NCI-H1417 treated with DMSO at 0.1 percent for 48 hours (cell line): ENCODE data around the gene ZNF385C.

ENCODE experiments used
- DNase-seq: peaks from one replicate; lab custom pipeline; 2025; lab: John Stamatoyannopoulos, UW

ZNF385C gene

GRCh38 chr17:42077755-42078154, 20.5 kb downstream of the ZNF385C start:
- no peak for DNase-seq

DNA sequence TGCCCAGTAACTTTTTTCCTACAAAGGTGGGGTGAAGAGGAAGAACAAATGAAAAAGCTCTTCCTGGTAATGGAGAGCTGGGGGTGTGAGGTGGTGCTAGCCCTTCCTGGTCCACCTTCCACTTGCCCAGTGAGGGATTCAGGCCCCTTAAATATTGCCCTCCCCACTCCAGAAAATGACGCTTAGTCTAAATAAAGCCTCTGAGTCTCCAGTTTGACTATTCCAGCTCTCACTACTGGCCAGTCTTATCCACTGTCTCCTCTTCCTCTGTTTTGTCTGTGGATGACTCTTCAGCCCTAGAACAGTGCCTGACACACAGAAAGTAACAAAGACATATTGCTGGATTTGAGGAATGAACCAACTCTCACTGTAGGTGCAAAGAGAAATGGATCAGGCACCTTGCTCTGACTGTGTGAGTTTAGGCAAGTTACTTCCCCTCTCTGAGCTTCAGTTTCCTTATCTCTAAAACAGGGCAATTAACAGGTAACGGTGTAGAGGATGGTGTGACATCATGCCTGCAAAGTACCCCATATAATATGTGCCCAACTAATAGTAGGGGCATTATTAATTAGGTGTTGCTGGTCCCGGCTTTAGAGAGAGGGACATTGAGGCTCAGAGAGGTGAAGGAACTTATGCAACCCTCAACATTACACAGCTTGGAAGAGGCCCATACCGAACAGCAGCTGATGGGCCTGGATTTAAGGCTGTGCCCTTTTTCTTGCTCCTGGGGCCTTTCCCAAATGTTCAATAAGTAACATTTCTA, 21.3 kb downstream of the ZNF385C start:
- DNase-seq: no peak

GRCh38 chr17:42075789-42076188, 22.5 kb downstream of the ZNF385C start:
- DNase-seq: no peak

- no peak for DNase-seq
Observed at GRCh38 chr17:42072323-42073187, 25.7 kb downstream of the ZNF385C start.

DNA sequence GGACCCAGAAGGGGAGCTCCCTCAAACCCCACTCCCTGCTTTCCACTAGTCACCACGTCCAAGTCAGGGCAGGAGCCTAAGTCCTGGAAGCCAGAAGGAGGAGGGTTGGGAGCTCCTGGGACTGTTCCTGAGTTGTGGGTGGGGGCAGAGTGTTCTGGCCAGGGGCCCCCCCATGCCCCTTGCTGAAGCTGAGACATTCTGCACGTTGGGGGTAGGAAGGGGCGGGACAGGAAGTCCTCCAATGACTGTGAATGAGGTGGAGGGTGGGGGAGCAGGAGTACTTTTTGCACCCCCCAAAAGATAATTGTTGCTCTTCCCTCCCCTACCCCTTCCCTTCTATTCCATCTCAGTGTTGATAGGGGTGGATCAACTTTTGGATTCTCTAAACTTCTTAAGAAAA, 26.5 kb downstream of the ZNF385C start:
- no peak for DNase-seq

- DNase-seq: no peak
Observed at GRCh38 chr17:42068979-42069378, 29.3 kb downstream of the ZNF385C start.

- DNase-seq: no peak
Observed at GRCh38 chr17:42067371-42068091, 30.7 kb downstream of the ZNF385C start.

DNA sequence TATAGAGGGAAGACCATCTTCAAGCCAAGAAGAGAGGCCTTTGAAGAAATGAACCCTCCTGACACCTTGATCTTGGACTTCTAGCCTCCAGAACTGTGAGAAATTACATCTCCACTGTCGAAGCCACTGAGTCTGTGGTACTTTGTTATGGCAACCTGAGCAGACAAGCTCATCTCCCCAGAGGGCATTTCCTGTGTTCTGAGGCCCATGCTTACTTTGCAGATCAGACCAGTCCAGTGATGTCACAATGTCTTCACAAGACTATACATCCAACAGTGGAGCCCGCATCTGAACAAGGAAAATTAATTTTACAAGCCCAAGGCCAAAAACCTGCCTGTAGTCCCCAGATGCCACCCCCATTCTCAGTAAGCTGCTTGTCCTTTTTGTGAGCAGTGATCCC, 33.1 kb downstream of the ZNF385C start:
- no peak for DNase-seq

- DNase-seq: no peak
Observed at GRCh38 chr17:42062681-42063080, 35.6 kb downstream of the ZNF385C start.

GRCh38 chr17:42061646-42062487, 36.4 kb downstream of the ZNF385C start:
- no peak for DNase-seq

GRCh38 chr17:42060231-42060630, 38.0 kb downstream of the ZNF385C start:
- no peak for DNase-seq

GRCh38 chr17:42059815-42060214, 38.5 kb downstream of the ZNF385C start:
- no peak for DNase-seq

- DNase-seq: no peak
Observed at GRCh38 chr17:42058063-42058462, 40.2 kb downstream of the ZNF385C start.

- DNase-seq: no peak
Observed at GRCh38 chr17:42056635-42057034, 41.6 kb downstream of the ZNF385C start.

DNA sequence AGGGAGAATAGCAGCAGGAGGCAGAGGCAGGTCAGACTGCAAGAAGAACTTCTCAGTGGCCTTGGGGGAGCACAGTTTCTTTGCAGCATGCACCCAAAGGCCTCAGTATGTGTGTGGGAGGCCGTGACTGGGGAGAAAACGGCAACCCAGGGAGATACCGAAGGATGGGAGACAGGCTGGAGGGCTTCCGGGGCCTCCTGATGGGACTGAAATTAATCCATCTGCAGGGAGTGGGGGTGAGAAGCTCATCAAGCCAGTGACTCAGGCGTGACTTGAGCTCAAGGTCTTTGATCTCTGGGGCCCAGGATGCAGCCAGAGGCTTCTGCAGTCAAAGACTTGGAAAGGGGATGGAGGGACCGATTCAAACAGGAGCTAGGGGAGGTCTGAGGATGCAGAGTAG, 42.8 kb downstream of the ZNF385C start:
- DNase-seq: no peak

DNA sequence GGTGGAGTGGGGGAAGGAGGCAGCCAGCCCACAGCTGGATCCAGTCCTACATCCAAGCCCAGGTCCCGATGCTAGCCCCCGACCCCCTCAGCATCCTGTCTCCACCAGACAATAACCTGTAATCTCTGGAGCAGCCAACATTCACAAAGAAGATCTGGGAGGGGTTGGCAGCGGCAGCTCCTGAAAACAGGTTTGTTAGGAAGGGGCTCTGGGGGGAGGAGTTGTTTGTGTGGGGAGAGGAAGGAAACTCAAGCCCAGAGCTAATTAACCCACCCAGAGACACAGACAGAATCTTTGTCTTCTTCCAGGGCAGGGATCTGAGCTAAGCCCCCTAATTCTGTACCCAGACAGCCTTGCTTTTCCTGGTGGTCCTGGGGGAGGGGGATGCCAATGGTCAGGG, 43.2 kb downstream of the ZNF385C start:
- DNase-seq: no peak

GRCh38 chr17:42053731-42054500, 44.4 kb downstream of the ZNF385C start:
- DNase-seq: no peak

GRCh38 chr17:42052346-42052877, 45.9 kb downstream of the ZNF385C start:
- DNase-seq: no peak

- no peak for DNase-seq
Observed at GRCh38 chr17:42051645-42052044, 46.6 kb downstream of the ZNF385C start.

DNA sequence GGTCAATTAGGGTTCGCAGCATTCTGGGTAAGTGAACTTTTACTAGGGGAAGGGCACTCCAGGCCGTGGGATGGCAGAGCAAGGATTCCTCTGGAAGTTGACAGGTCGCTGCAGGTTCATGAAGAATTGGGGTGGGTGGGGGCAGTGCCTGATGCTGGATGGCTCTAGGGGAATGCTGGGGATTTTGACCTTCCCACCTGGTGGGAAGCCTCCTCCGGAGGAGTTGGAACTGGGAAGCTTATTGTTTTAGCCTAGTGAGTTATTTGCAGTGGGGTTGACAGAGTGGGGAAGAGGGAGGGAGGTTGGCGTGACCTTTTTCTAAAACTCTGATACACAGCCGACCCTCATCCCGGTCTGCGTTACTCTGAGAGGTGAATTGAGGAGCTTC, 47.3 kb downstream of the ZNF385C start:
- no peak for DNase-seq
